ENCODE measurements around the gene MED8. TPM values are rescaled to one million over a fixed set of nuclear protein-coding genes. Genes with fewer than 3 reads are reported as not detected.

MED8 gene
- total RNA-seq, 1 experiment from 2014 or later: 36.0 TPM

GRCh38 chr1:43376723-43377235 lies 12.8 kb downstream of the MED8 start:
- RAD21 ChIA-PET (ENCODE audit: low non-redundant PET in 1 of 2, low total read pairs in 2 of 2, uncharacterized antibody in 2 of 2, unreplicated experiment in 2 of 2): no interaction called here

More at GRCh38 chr1:43376723-43377235, 12.8 kb downstream of the MED8 start:
- Histone ChIP-seq H3K79me2 (ENCODE audit: insufficient read depth, low read length) (no peaks in the 10 kb centered on the region), H3K27ac (ENCODE audit: low read depth, low read length) (no peak overlapping the region), H3K4me2 (ENCODE audit: low read length) (no peak overlapping the region), H2AFZ (ENCODE audit: low read depth, low read length, poor library complexity, severe bottlenecking) (no peak overlapping the region), H3K9me2 (ENCODE audit: insufficient read depth) (no peaks in the 10 kb centered on the region), H4K20me1 (ENCODE audit: insufficient read depth) (no peaks in the 10 kb centered on the region), H3K4me3 (replicated peaks in 1 of 2; ENCODE audit: low read depth in 1 of 2, low read length in 2 of 2) (no peak overlapping the region), H3K27me3 (ENCODE audit: insufficient read depth, low read length) (no peaks in the 10 kb centered on the region), H3K36me3 (ENCODE audit: control insufficient read depth in 1 of 2, insufficient read depth in 2 of 2, low read length in 2 of 2) (no peaks in the 10 kb centered on the region), H3K4me1 (ENCODE audit: control insufficient read depth in 1 of 2, insufficient read depth in 2 of 2, low read length in 2 of 2) (peaks cover 28 to 41% of the 10 kb centered on the region in 2 experiments), H3K9me3 (ENCODE audit: control insufficient read depth in 1 of 2, insufficient read depth in 1 of 2, low read depth in 1 of 2, low read length in 2 of 2) (no peaks in the 10 kb centered on the region), H3K9ac (ENCODE audit: low read length) (no peak overlapping the region)
- no TSS peak for BruUV-seq (replicated peaks)
- intact Hi-C loops (cut with micrococcal nuclease): no loop called here
- no peak for ATAC-seq
- DNase-seq (ENCODE audit: low read depth, low spot score): no peak
- CTCF ChIA-PET: interaction anchor here (0.9 to 1.5 kb wide), 2 partner anchors 19 to 38 kb away, joined by 3 read pairs; no protein-coding TSS in a partner anchor
- POLR2A ChIA-PET: interaction anchor here (1.5 to 2.0 kb wide), 2 partner anchors 9 to 19 kb away, joined by 3 to 7 read pairs; partner anchors contain the start of genes CDC20 and ELOVL1
- TF ChIP-seq RAD21 (IDR thresholded peaks at IDR 0.05; ENCODE audit: low read depth) (no peak), REST (IDR thresholded peaks at IDR 0.05; ENCODE audit: low read depth) (no peak), FOSL1 (IDR thresholded peaks at IDR 0.05; ENCODE audit: low read depth) (no peak), CTCF (IDR thresholded peaks at IDR 0.05 in 2 of 3, conservative IDR thresholded peaks at IDR 0.05 in 1 of 3; ENCODE audit: borderline replicate concordance in 1 of 3, insufficient read depth in 1 of 3, low read depth in 2 of 3, low read length in 2 of 3) (no peak), POLR2AphosphoS5 (IDR thresholded peaks at IDR 0.05; ENCODE audit: low read depth, low read length) (0 out of 2 replicates have a peak, but pooled peaks have one; percentile 27), ZFX (IDR thresholded peaks at IDR 0.05) (no peak), SRF (IDR thresholded peaks at IDR 0.05; ENCODE audit: low read depth) (no peak)

All from HCT116 (cell line).